ENCODE measurements around the gene CARHSP1. TPM values are rescaled to one million over a fixed set of nuclear protein-coding genes. Genes with fewer than 3 reads are reported as not detected.

The CARHSP1 gene
- total RNA-seq, 1 donor from 2014 or later = 79.4 TPM

DNA sequence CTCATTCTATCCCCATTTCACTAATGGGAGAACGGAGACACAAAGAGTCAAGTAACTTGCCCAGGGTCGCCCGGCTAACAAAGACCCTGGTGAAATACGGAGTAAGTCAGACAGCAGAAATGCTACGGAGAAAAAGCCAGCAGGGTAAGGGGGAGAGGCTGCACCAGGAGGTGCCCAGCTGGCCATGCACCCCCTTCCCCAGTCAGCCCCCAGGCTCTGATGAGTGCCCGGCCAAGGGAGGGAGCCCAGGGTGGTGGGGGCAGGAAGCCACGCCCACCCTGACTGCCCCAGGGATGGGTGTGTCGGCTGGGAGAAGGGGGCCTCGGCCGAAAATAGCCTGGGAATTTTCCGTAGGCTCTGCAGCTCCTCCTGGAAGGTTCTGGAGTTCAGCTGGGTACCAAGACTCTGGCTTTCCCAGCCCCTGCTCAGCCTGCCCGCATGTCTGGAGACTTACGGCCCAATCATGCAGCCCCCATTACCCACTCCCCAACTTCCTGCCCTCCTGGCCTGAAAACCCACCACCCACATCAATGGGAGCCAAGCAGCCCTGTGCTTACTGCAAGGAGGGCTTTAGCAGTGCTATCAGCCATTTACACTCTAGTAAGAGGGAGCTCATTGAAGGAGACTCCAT lies 4.2 kb downstream of the CARHSP1 start:
- Mint-ChIP-seq H3K27me3 (ENCODE audit: insufficient read depth) (no peaks in the 10 kb centered on the region), H3K4me3 (no peak overlapping the region), H3K27ac (peak overlapping the region; percentile 47), H3K36me3 (ENCODE audit: low read depth) (peaks cover 5% of the 10 kb centered on the region), H3K9me3 (no peaks in the 10 kb centered on the region), H3K4me1 (ENCODE audit: low read depth) (peaks cover 43% of the 10 kb centered on the region)
- intact Hi-C loops (cut with micrococcal nuclease) = loop anchor here (5.0 to 10.0 kb wide), 3 partner anchors 47 to 1880 kb away; partner anchors contain the start of gene NUBP1
- no peak for DNase-seq (ENCODE audit: low spot score)

DNA sequence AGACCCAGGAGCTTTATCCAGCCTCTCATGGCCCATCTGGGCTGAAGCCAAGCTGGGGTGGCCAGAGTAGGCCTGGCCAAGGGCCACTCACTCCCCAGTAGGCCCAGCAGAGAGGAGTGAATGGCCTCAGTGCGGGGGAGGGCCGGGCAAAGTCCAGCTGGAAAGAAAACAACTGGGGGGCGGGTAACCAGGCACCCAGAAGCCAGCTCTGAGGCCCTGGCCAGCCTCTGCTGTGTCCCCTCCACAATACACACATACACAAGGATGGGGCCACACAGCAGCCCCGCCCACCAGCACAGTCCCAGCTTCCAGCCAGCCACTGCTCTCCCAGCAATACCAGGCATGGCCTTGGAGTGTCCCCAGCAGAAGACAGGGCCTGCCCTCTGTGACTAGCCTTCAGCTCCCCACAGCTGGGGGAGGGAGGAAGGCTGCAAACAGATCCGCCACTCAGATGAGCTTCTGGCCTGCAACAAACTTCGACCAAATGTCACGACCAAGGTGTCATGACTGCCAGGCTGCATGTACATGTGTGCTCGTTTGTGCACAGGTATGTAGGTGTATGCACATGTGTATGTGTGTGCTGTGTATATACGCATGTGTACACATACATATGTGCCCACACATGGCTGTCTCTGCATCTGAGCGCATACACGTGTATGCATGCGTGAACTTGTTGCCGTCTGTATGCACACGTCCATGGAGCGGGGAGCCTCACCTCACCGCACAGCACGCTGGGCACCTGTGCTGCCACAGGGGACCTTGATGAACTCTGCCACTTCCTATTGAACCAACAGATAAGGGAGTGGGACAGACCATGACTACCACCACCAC lies 5.0 kb downstream of the CARHSP1 start:
- peaks cover 37% of the 10 kb centered on the region for H3K4me1 Mint-ChIP-seq (ENCODE audit: low read depth)
- H3K4me3 Mint-ChIP-seq = no peak overlapping the region
- intact Hi-C loops (cut with micrococcal nuclease) = loop anchor here (10.0 kb wide), 1 partner anchor 1881 kb away; the partner anchor contains the start of gene NUBP1
- no peaks in the 10 kb centered on the region for H3K9me3 Mint-ChIP-seq
- peaks cover 7% of the 10 kb centered on the region for H3K36me3 Mint-ChIP-seq (ENCODE audit: low read depth)
- H3K27me3 Mint-ChIP-seq (ENCODE audit: insufficient read depth) = no peaks in the 10 kb centered on the region
- no peak for DNase-seq (ENCODE audit: low spot score)
- no peak overlapping the region for H3K27ac Mint-ChIP-seq

DNA sequence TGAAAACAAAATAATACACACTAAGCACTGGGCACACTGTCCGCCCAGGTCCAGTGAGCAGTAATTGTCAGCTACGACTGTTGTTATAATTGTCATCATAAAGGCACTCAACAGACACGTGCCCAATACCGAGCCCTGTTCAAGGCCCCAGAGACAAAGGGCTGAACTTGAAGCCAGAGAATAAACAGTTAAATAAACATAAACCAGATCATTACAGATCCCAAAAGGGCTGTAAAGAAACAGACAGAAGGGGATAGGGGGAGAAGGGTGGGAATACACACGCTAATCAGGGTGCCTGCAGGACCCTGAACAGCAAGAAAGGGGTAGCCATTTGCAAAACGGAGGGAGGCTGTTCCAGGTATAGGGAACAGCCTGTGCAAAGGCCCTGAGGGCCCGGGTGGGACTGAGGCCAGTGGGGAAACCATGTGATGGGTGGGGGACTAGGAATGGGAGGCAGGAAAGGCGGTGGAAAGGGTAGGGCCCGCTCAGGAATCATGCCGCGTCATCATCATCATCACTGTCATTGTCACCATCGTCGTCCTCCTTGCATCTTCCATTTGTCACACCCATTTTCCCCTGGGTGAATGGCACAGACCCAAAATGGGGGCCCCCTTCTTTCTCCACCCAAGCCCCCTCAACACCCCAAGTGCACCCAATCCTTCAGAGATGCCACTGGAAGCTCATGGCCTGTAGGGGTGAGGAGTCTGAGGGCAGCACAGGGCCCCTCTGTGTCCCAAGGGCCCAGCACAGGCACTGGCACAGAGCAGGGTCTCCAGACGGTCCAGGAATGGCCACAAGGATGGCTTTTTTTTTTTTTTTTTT lies 6.3 kb downstream of the CARHSP1 start:
- no peaks in the 10 kb centered on the region for H3K9me3 Mint-ChIP-seq
- DNase-seq (ENCODE audit: low spot score) = no peak
- peaks cover 11% of the 10 kb centered on the region for H3K36me3 Mint-ChIP-seq (ENCODE audit: low read depth)
- H3K27me3 Mint-ChIP-seq (ENCODE audit: insufficient read depth) = no peaks in the 10 kb centered on the region
- intact Hi-C loops (cut with micrococcal nuclease) = loop anchor here (10.0 kb wide), 1 partner anchor 1882 kb away; the partner anchor contains the start of gene NUBP1
- no peak overlapping the region for H3K27ac Mint-ChIP-seq
- no peak overlapping the region for H3K4me3 Mint-ChIP-seq
- H3K4me1 Mint-ChIP-seq (ENCODE audit: low read depth) = peaks cover 35% of the 10 kb centered on the region

DNA sequence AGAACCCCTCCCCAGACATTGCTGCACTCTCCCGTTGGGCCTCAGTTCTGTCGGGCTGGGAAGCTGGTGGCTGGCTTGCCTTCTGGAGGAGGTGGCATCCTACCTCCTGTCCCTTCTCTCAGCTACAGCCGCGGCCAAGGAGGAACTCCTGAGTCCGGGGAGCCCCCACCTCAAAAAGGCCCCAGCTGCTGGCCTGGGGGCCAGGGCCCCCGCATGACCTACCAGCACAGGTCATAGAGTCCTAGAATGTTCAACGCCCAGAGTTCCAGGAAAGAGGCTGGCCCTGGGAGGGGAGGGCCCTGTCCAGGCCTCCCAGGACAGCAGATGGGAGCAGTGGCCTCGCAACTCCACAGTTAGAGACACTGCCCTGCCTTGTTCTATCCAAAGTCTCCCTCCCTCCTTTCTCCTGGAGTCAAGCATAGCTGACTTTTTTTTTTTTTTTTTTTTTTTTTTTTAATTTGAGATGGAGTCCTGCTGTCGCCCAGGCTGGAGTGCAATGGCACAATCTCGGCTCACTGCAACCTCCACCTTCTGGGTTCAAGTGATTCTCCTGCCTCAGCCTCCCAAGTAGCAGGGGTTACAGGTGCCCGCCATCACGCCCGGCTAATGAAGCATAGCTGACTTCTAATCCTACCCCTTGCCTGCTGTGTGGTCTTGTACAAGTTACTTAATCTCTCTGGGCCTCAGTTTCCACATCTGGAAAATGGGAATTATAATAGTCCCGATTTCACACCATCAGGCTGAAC lies 7.1 kb downstream of the CARHSP1 start:
- intact Hi-C loops (cut with micrococcal nuclease) = loop anchor here (10.0 kb wide), 1 partner anchor 1883 kb away; the partner anchor contains the start of gene NUBP1
- H3K4me1 Mint-ChIP-seq (ENCODE audit: low read depth) = peaks cover 29% of the 10 kb centered on the region
- no peak overlapping the region for H3K27ac Mint-ChIP-seq
- H3K9me3 Mint-ChIP-seq = no peaks in the 10 kb centered on the region
- no peak overlapping the region for H3K4me3 Mint-ChIP-seq
- DNase-seq (ENCODE audit: low spot score) = no peak
- H3K36me3 Mint-ChIP-seq (ENCODE audit: low read depth) = peaks cover 11% of the 10 kb centered on the region
- no peaks in the 10 kb centered on the region for H3K27me3 Mint-ChIP-seq (ENCODE audit: insufficient read depth)

DNA sequence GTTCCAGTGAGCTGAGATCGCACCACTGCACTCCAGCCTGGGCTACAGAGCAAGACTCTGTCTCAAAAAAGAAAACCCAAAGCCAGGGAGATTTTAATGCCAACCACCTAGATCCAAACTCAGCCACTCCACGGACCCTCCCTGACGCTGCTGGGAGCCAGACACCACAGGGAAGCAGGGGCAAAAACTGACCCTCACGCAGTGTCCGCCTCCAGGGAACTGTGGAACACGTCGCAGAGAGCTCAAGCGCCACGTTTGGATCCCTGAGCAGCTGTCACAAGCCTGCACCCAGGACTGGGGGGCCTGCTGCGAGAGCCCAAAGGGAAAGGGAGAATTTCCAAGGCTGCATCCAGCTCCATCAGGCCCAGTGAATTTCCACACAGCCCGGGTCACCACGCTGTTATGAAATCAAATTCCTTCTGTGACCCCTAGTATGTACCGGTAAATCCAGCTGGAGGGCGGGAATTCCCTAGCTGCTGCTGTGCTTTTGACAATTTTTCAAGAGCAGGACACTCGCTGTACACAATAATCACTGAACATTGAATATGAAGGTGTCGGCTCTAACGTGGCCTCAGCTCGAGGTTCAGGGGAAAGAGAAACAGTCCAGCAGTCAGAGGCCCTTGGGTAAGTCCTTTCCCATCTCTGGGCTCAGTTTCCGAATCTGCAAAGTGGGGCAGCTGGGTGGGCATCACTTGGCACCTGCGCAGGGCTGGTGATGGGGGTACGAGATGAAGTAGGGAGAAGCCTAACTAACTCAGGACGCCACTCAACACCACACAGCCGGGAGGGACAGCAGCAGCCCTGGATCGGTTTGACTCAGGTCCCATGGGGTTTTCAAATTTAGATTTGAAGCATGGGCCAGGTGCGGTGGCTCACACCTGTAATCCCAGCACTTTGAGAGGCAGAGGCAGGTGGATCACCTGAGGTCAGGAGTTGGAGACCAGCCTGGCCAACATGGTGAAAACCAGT lies 8.6 kb downstream of the CARHSP1 start:
- intact Hi-C loops (cut with micrococcal nuclease) = loop anchor here (10.0 kb wide), 1 partner anchor 1885 kb away; the partner anchor contains the start of gene NUBP1
- no peak overlapping the region for H3K4me3 Mint-ChIP-seq
- H3K27me3 Mint-ChIP-seq (ENCODE audit: insufficient read depth) = no peaks in the 10 kb centered on the region
- no peak for DNase-seq (ENCODE audit: low spot score)
- peaks cover 26% of the 10 kb centered on the region for H3K4me1 Mint-ChIP-seq (ENCODE audit: low read depth)
- H3K27ac Mint-ChIP-seq = no peak overlapping the region
- H3K36me3 Mint-ChIP-seq (ENCODE audit: low read depth) = peaks cover 19% of the 10 kb centered on the region
- H3K9me3 Mint-ChIP-seq = no peaks in the 10 kb centered on the region

DNA sequence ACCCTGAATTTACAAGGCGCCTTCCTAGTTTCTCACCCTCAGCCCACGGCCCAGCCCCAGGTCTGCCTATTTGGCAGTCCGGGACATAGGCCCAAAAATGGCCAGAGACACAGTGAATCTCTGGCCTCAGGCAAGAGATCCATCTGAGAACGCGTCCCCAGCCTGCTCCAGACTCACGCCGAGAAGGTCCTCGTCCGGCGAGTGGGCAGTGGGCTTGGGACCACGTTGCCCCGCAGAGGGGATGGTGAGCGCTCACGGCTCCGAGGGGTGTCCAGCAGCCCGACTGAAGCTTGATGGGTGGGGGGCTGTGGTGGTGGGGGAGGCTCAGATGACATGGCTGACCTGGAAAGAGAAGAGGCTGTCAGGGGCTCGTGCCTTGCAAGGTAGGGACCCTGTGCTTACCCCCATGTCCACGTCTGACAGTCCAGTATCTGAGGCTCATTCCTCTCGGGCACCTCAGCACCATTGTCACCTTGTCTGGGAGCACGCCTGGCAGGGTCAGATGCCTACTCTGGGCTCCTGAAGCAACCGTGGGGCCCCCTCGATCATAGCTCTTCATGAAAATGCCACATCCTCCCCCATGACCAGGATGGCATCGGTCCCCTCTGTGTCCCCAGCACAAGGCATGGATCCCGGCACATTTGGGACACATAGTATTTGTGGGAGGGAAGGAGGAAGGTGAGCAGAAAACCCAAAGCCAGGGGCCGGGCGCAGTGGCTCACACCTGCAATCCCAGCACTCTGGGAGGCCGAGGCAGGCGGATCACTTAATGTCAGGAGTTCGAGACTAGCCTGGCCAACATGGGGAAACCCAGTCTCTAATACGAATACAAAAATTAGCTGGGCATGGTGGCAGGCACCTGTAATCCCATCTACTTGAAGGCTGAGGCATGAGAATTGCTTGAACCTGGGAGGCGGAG lies 9.6 kb downstream of the CARHSP1 start:
- no peak for DNase-seq (ENCODE audit: low spot score)
- Mint-ChIP-seq H3K27ac (no peak overlapping the region), H3K4me1 (ENCODE audit: low read depth) (peaks cover 22% of the 10 kb centered on the region), H3K36me3 (ENCODE audit: low read depth) (peaks cover 22% of the 10 kb centered on the region), H3K27me3 (ENCODE audit: insufficient read depth) (no peaks in the 10 kb centered on the region), H3K9me3 (no peaks in the 10 kb centered on the region), H3K4me3 (no peak overlapping the region)
- intact Hi-C loops (cut with micrococcal nuclease) = no loop called here

DNA sequence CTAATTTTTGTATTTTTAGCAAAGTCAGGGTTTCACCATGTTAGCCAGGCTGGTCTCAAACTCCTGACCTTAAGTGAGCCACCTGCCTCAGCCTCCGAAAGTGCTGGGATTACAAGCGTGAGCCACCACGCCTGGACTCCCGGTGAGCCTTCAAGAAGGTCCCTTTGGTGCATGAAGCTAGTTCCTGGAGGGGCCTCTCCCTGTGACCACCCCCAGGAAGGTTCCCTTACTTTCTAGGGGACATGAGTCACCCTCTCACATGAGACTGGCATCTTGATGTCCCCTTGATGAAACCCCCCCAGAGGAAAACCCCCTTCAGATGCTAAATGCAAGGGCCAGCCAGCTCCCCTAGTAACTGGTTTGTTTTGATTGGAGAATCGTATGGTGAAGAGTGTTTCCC lies 12.8 kb downstream of the CARHSP1 start:
- Mint-ChIP-seq H3K27me3 (ENCODE audit: insufficient read depth) (no peaks in the 10 kb centered on the region), H3K4me1 (ENCODE audit: low read depth) (peaks cover 15% of the 10 kb centered on the region), H3K9me3 (no peaks in the 10 kb centered on the region), H3K27ac (no peak overlapping the region), H3K36me3 (ENCODE audit: low read depth) (peaks cover 30% of the 10 kb centered on the region), H3K4me3 (no peak overlapping the region)
- no peak for DNase-seq (ENCODE audit: low spot score)
- intact Hi-C loops (cut with micrococcal nuclease) = no loop called here

DNA sequence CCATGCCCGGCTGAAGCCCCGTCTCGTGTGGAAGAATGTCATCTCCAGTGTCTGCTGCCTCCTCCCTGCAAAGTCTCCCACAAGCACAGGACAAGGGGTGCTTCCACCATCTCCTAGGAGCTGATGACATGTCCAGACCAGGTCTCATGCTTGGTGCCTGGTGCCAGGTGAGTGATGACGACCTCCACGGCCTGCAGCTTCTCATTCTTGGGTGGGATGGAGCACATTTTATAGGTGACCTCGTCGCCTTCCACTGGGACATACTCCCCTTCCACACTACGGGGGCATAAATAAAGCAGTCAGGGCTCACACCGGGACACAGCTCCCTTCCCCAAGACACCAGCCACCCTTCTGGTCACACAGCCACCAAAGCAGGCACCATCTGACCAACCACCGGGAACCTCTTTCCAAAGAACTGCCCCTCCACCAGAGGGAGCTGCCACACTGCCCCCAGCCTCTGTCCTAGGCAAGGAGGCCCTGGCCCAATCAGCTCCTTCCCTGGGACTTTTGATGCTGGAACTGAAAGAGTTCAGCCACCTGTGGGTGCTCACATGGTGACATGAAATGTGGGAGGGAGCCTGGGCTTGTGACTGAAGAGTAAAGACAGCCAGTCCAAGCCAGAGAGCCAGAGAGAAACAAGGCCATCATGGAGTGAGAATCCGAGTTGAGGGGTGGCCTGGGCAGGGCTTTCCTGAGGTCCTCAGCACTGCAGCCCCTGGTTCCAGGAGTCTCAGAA lies 13.6 kb downstream of the CARHSP1 start:
- Mint-ChIP-seq H3K9me3 (no peaks in the 10 kb centered on the region), H3K4me3 (no peak overlapping the region), H3K4me1 (ENCODE audit: low read depth) (peaks cover 23% of the 10 kb centered on the region), H3K36me3 (ENCODE audit: low read depth) (peaks cover 35% of the 10 kb centered on the region), H3K27me3 (ENCODE audit: insufficient read depth) (no peaks in the 10 kb centered on the region), H3K27ac (peak overlapping the region; percentile 43)
- no peak for DNase-seq (ENCODE audit: low spot score)
- intact Hi-C loops (cut with micrococcal nuclease) = no loop called here

DNA sequence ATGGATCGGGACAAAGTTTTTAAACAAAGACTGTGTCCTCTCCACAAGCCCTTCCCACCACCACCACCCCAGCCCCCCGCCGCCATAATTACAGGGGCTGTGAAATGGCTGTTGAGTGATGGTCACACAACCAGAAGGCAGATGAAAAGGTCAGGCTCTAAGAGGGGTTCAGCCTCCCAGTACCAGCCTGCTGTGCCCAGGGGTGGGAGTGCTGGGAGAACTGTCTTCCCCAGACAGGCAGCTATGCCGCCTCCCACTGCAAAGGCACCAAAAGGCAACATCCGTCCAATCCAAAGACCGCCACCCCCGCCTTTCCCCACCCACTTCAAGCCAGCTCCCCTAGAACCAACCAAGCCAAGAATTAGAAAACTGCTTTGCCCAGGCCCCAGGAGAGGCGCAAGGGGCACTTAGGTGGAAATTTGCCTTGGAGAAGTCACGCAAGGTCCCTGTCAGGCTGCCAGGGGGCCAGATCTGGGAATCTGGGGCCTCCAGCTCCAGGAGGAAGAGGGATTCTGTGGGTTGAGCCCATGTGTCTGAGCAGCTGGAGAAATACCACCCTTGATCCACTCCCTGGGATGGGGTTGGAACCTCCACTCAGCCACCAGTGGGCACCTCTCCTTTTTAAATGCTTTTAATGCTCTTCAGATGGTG lies 14.4 kb downstream of the CARHSP1 start:
- DNase-seq (ENCODE audit: low spot score) = no peak
- Mint-ChIP-seq H3K4me1 (ENCODE audit: low read depth) (peaks cover 25% of the 10 kb centered on the region), H3K27me3 (ENCODE audit: insufficient read depth) (no peaks in the 10 kb centered on the region), H3K9me3 (no peaks in the 10 kb centered on the region), H3K36me3 (ENCODE audit: low read depth) (peaks cover 39% of the 10 kb centered on the region), H3K4me3 (no peak overlapping the region), H3K27ac (no peak overlapping the region)
- intact Hi-C loops (cut with micrococcal nuclease) = no loop called here

DNA sequence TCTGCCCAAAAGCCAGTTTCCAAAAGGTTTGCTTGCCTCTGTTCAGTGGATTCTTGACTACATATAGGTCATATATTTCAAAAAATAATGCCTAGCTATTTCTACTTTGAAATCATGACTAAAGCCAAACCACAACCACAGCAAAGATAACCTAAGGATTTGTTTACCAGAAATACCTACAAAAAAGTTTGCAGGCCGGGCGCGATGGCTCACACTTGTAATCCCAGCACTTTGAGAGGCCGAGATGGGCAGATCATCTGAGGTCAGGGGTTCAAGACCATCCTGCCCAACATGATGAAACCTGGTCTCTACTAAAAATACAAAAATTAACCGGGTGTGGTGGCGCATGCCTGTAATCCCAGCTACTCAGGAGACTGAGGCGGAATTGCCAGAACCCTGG lies 15.2 kb downstream of the CARHSP1 start:
- Mint-ChIP-seq H3K4me3 (no peak overlapping the region), H3K27me3 (ENCODE audit: insufficient read depth) (no peaks in the 10 kb centered on the region), H3K9me3 (no peaks in the 10 kb centered on the region), H3K4me1 (ENCODE audit: low read depth) (peaks cover 28% of the 10 kb centered on the region), H3K36me3 (ENCODE audit: low read depth) (peaks cover 42% of the 10 kb centered on the region), H3K27ac (peak overlapping the region; percentile 34)
- intact Hi-C loops (cut with micrococcal nuclease) = no loop called here
- DNase-seq (ENCODE audit: low spot score) = no peak

Data from activated T-helper 1 cell treated with anti-CD3 and anti-CD28 coated beads, Interleukin-12 subunit alpha, Interleukin-12 subunit beta, Interleukin-2, Interleukin-4 antibody, amounts not matched to agents 30 ng/mL and 10 ng/mL and 1 ng/mL, durations not matched to agents 14 hours and 24 hours and 36 hours (primary cell).